Kidney (tissue), 14 donors: ENCODE data around the gene SMIM35. TPM values are rescaled to one million over a fixed set of nuclear protein-coding genes. Genes with fewer than 3 reads are reported as not detected.

ENCODE experiments used
- DNase-seq, 5 donors: peaks; one replicate each; pipeline ENCODE4 v3.0.0-alpha.2; 2013 to 2020
- FAIRE-seq: peaks from 2 replicates; lab custom pipeline; 2012; peaks lifted over from hg19 to GRCh38; lab: Jason Lieb, UNC
- H3K27ac ChIP-seq, 2 donors: one replicate each; pipeline ENCODE4 v1.7.0; 2013; ENCODE audit warnings: low read depth in 2 of 2, low read length in 2 of 2, inconsistent platforms in 1 of 2
- H3K27me3 ChIP-seq: one replicate; pipeline ENCODE4 v1.7.1; 2013; ENCODE audit warnings: low read length, inconsistent platforms; ENCODE audit not compliant: control insufficient read depth, insufficient read depth
- H3K36me3 ChIP-seq, 3 donors: one replicate each; pipeline versions ENCODE4 v1.7.0 to v1.7.1; 2013; ENCODE audit warnings: low read length in 3 of 3, control low read depth in 1 of 3, inconsistent platforms in 1 of 3; ENCODE audit not compliant: insufficient read depth in 3 of 3, control insufficient read depth in 2 of 3
- H3K4me1 ChIP-seq, 3 donors: one replicate each; pipeline versions ENCODE4 v1.7.0 to v1.7.1; 2013; ENCODE audit warnings: low read length in 3 of 3, inconsistent platforms in 1 of 3, low read depth in 1 of 3; ENCODE audit not compliant: control insufficient read depth in 2 of 3, insufficient read depth in 2 of 3
- H3K4me3 ChIP-seq, 3 donors: one replicate each; pipeline versions ENCODE4 v1.7.0 to v1.8.1; 2013; ENCODE audit warnings: low read length in 3 of 3, control low read depth in 1 of 3, inconsistent platforms in 1 of 3
- H3K9ac ChIP-seq, 3 donors: one replicate each; pipeline versions ENCODE4 v1.7.0 to v1.7.1; 2013; ENCODE audit warnings: low read length in 3 of 3, control low read depth in 1 of 3, inconsistent platforms in 1 of 3
- H3K9me3 ChIP-seq, 3 donors: one replicate each; pipeline versions ENCODE4 v1.7.0 to v1.7.1; 2013; ENCODE audit warnings: low read length in 3 of 3, control low read depth in 1 of 3, inconsistent platforms in 1 of 3; ENCODE audit not compliant: control insufficient read depth in 2 of 3, insufficient read depth in 1 of 3
- intact Hi-C: fragments of 100-400 bp; cut with DNase I; formaldehyde crosslinking; loops from one replicate; pipeline ENCODE4 v1.11.1; 2022
- polyA plus RNA-seq: library from polyadenylated mRNA; stranded (reverse); fragments of 350-450 nt; fragmentation: Illumina TruSeq; extraction: RNeasy Lipid Tissue Mini Kit (QIAGEN cat#74804); gene quantifications from one replicate; pipeline ENCODE4 v1.2.3, GENCODE V29; 2014; ENCODE audit warnings: low read depth, low replicate concordance; ENCODE audit not compliant: insufficient read depth
- total RNA-seq: library from RNA; stranded (reverse); fragmentation: NEBNext Ultra II Directional; extraction: Animal tissue kit (Norgen Biotek cat#: 25700); gene quantifications from one replicate; pipeline ENCODE4 v1.2.1, GENCODE V29; 2021
- TF ChIP-seq, protein P1 (sequence below): IDR thresholded peaks from 3 replicates; pipeline ENCODE4 v1.5.1; 2012; ENCODE audit warnings: mild to moderate bottlenecking, moderate library complexity, borderline replicate concordance; ENCODE audit not compliant: insufficient read depth; ENCODE audit errors: extremely low read depth
- donor health status: control.
- donor health status: control.
- donor health status: control.
- donor health status: control.
- donor health status: control.
- donor health status: DM: yes; HTN: yes; CAD: no.
- donor health status: Normal renal cell carcinoma (clear cell type).

Gene SMIM35
- total and polyA plus RNA-seq, 2 donors from 2014 or later, result 0.80 TPM; not detected in 1

DNA sequence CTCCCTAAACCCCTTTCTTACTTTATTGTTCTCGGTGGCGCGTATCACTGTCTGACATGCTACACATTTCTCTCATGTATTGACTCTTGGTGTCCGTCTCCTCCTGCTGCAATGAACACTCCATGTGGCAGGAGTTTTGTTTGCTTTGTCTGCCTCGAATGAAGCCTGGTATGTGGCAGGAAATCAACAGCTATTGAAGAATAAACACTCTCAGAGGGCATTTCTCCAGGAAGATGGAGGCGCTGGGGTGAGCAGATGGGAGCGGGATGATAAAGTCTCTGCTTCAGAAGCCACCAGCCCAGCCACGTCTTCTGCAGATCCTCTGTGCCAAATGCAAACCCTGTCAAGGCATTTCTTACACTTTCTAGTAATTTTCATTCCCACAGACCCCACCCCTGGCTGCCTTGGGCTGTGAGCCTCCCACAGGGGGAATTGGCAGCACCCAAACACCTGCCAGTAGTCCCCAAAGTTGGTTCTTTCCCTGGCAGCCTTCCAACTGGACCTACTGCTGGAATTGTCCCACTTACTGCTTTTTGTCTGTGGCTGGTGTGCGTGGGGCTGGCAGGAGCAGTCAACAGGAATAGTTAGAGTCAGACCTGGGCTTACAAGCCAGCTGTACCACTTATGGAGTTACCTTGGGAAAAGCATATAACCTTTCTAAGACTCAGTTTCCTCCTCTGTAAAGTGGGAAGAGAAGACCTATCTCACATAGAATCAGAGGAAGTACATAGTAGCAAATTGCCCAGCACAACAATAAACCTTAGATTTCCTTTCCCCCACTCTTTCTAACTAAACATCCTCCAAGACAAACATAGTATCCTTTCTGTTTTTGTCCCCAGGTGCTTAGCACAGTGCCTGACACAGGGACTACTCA lies 113.9 kb downstream of the SMIM35 start:
- Histone ChIP-seq H3K4me1 (no peaks in the 10 kb centered on the region), H3K36me3 (no peaks in the 10 kb centered on the region), H3K9ac (no peak overlapping the region), H3K9me3 (no peaks in the 10 kb centered on the region), H3K27ac (no peak overlapping the region), H3K4me3 (no peak overlapping the region), H3K27me3 (no peaks in the 10 kb centered on the region)
- no peak for FAIRE-seq
- TF ChIP-seq, protein P1, sequence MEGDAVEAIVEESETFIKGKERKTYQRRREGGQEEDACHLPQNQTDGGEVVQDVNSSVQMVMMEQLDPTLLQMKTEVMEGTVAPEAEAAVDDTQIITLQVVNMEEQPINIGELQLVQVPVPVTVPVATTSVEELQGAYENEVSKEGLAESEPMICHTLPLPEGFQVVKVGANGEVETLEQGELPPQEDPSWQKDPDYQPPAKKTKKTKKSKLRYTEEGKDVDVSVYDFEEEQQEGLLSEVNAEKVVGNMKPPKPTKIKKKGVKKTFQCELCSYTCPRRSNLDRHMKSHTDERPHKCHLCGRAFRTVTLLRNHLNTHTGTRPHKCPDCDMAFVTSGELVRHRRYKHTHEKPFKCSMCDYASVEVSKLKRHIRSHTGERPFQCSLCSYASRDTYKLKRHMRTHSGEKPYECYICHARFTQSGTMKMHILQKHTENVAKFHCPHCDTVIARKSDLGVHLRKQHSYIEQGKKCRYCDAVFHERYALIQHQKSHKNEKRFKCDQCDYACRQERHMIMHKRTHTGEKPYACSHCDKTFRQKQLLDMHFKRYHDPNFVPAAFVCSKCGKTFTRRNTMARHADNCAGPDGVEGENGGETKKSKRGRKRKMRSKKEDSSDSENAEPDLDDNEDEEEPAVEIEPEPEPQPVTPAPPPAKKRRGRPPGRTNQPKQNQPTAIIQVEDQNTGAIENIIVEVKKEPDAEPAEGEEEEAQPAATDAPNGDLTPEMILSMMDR, result no peak
- DNase-seq, result peak in 3 of 5 donors; percentile 32 to 65 (median 43)
- intact Hi-C loops, result no loop called here

DNA sequence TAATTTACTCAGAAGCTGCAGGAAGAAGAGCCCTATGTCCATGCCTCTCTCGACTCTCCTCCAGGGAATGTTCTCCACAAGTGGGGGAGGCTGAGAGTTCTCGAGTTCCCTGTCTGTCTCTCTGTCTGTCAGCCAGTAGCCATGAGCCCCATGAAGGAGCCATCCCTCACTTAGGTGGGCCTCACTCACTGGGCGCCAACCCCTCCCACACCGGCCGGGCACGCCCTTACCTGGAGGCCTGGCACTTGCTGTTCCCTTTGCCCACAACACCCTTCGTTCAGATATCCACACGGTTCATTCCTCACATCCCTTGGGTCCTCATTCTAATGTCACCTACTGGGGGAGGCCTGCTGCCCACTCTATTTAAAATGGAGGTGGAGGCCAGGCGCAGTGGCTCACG lies 114.7 kb downstream of the SMIM35 start:
- intact Hi-C loops, result no loop called here
- Histone ChIP-seq H3K4me1 (no peaks in the 10 kb centered on the region), H3K27me3 (no peaks in the 10 kb centered on the region), H3K36me3 (no peaks in the 10 kb centered on the region), H3K27ac (no peak overlapping the region), H3K9me3 (no peaks in the 10 kb centered on the region), H3K9ac (no peak overlapping the region), H3K4me3 (no peak overlapping the region)
- DNase-seq, result no peak
- TF ChIP-seq, protein P1, result no peak
- no peak for FAIRE-seq

DNA sequence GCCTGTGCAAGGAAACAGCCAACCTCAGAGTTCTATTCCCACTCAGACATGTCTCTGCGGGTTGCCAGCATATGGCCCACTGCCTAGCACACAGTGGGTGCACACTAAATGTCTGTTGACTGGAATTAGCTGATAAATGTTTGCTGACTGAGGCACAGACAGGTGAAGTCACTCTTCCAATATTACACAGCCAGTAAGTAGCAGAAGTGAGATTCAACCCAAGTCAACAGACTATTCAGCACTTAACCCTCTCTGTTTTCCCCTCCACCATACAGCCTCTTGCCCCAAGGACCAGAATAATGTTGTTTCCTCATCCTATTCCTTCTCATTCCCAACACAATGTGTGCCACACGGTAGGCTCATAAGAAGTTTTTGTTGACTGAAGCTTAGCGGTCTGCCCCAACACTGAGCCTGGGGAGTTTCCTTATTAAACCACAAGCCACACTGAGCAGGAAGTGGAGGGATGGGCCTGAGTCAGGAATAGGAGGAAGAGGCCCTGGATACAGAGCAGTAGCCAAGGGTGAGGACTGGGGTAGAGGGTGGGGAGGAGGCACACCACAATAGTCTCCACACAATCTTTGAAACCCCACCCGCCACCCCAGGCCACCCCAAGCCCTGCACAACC lies 116.3 kb downstream of the SMIM35 start:
- Histone ChIP-seq H3K36me3 (no peaks in the 10 kb centered on the region), H3K4me3 (no peak overlapping the region), H3K4me1 (no peaks in the 10 kb centered on the region), H3K27ac (no peak overlapping the region), H3K27me3 (no peaks in the 10 kb centered on the region), H3K9ac (no peak overlapping the region), H3K9me3 (no peaks in the 10 kb centered on the region)
- DNase-seq (no peak), FAIRE-seq (no peak)
- TF ChIP-seq, protein P1, result no peak
- intact Hi-C loops, result no loop called here
